Tibial nerve (tissue), 4 donors: ENCODE results near the gene SLC7A5. TPM values are rescaled to one million over a fixed set of nuclear protein-coding genes. Genes with fewer than 3 reads are reported as not detected.

ENCODE experiments used
- DNase-seq, 2 donors: peaks; one replicate each; pipeline ENCODE4 v3.0.0-alpha.2; 2019; ENCODE audit warnings: low spot score in 2 of 2
- H3K27ac ChIP-seq, 4 donors: fragments of 200-600 bp; sonication (generic) in 3 of 4; one replicate each; pipeline ENCODE4 v1.5.1; 2017 to 2019; ENCODE audit warnings: mild to moderate bottlenecking in 1 of 4
- H3K27me3 ChIP-seq, 2 donors: fragments of 200-600 bp; sonication (generic) in 1 of 2; one replicate each; pipeline versions ENCODE4 v1.5.1 to v1.6.0; 2017 to 2019
- H3K36me3 ChIP-seq, 3 donors: fragments of 200-600 bp; sonication (generic); one replicate each; pipeline ENCODE4 v1.5.1; 2018 to 2019
- H3K4me1 ChIP-seq, 4 donors: fragments of 200-600 bp; sonication (generic) in 3 of 4; one replicate each; pipeline ENCODE4 v1.5.1; 2017 to 2019
- H3K4me3 ChIP-seq, 4 donors: fragments of 200-600 bp; sonication (generic) in 3 of 4; one replicate each; pipeline ENCODE4 v1.5.1; 2017 to 2019; ENCODE audit warnings: mild to moderate bottlenecking in 1 of 4, moderate library complexity in 1 of 4
- H3K9me3 ChIP-seq, 4 donors: fragments of 200-600 bp; sonication (generic) in 3 of 4; one replicate each; pipeline ENCODE4 v1.5.1; 2017 to 2019
- CTCF ChIP-seq, 5 experiments: fragments of 200-600 bp in 3 of 5; fragments of 450-650 bp in 2 of 5; sonication (generic) in 3 of 5; IDR thresholded peaks; one replicate each; pipeline ENCODE4 v1.5.1; 2016 to 2019; ENCODE audit warnings: antibody characterized with exemption in 5 of 5, mild to moderate bottlenecking in 3 of 5, moderate library complexity in 2 of 5
- EP300 ChIP-seq, 2 donors: sonication (generic); formaldehyde crosslinking; IDR thresholded peaks; one replicate each; pipeline ENCODE4 v1.6.1; 2017; ENCODE audit warnings: antibody characterized with exemption in 2 of 2, mild to moderate bottlenecking in 1 of 2
- POLR2A ChIP-seq, 2 donors: fragments of 450-650 bp; IDR thresholded peaks; one replicate each; pipeline ENCODE4 v1.6.1; 2017; ENCODE audit warnings: antibody characterized with exemption in 2 of 2, mild to moderate bottlenecking in 2 of 2, moderate library complexity in 2 of 2
- WGBS, 2 donors: methylation state at CpG; one replicate each; pipeline ENCODE4 v1.1.5; 2018; 5-methylcytosine and 5-hydroxymethylcytosine counted together
- total RNA-seq, 4 donors: library from RNA; depleted of rRNA; stranded (reverse); fragments of >200 nt; gene quantifications; one replicate each; pipeline ENCODE4 v1.1.0, GENCODE V29; 2016

The SLC7A5 gene
- total RNA-seq, 4 donors from 2014 or later: 5.5 to 6.6 (median 6.0) TPM

GRCh38 chr16:87844120-87844733 is 25.1 kb downstream of the SLC7A5 start:
- Histone ChIP-seq H3K27ac (peak overlapping the region in 3 of 4 donors; percentile 1 to 90 (median 28)), H3K27me3 (no peaks in the 10 kb centered on the region), H3K4me1 (peaks cover 0 to 53% (median 18%) of the 10 kb centered on the region in 4 donors), H3K36me3 (peaks cover 0 to 3% (median 0%) of the 10 kb centered on the region in 3 donors), H3K4me3 (no peak overlapping the region), H3K9me3 (no peaks in the 10 kb centered on the region)
- 66 to 69% methylated on average over 24 to 27 of the region's 30 CpGs for WGBS, 2 donors
- DNase-seq: no peak
- TF ChIP-seq EP300 (IDR thresholded peaks at IDR 0.05) (peak in 1 of 2 donors; percentile 5), POLR2A (IDR thresholded peaks at IDR 0.05) (no peak)

DNA sequence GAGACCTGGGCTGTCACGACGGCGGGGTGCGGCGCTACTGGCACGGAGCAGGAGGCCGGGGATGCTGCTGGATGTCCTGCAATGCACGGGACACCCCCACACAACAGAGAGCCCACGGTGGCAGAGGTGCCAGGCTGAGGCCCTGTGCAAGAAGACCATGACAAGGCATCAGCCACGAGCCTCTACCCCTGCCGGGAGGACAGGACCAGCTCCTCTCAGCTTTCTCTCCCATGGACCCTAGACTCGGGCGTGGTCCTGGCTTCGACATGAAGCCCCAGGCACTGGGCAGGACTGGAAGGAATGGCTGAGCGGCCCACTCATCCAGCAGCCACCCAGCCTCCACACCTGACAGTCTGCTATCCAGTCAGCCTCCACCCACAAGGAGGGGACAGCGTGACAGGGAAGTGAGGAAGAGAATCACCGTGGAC is 25.6 kb downstream of the SLC7A5 start:
- peaks cover 0 to 48% (median 14%) of the 10 kb centered on the region in 4 donors for H3K4me1 ChIP-seq
- no peak overlapping the region for H3K4me3 ChIP-seq
- no peak for DNase-seq
- no peak for TF ChIP-seq POLR2A (IDR thresholded peaks at IDR 0.05)
- no peak for TF ChIP-seq EP300 (IDR thresholded peaks at IDR 0.05)
- no peak for TF ChIP-seq CTCF (IDR thresholded peaks at IDR 0.05)
- H3K9me3 ChIP-seq: no peaks in the 10 kb centered on the region
- H3K36me3 ChIP-seq: peaks cover 0 to 8% (median 0%) of the 10 kb centered on the region in 3 donors
- H3K27ac ChIP-seq: peak overlapping the region in 2 of 4 donors; percentile 1 to 90
- WGBS, 2 donors: 89 to 90% methylated on average over 10 to 16 of the region's 17 CpGs
- H3K27me3 ChIP-seq: no peaks in the 10 kb centered on the region

- 80% methylated on average over 15 to 16 of the region's 17 CpGs for WGBS, 2 donors
Measured at GRCh38 chr16:87842209-87842869, 27.0 kb downstream of the SLC7A5 start.

DNA sequence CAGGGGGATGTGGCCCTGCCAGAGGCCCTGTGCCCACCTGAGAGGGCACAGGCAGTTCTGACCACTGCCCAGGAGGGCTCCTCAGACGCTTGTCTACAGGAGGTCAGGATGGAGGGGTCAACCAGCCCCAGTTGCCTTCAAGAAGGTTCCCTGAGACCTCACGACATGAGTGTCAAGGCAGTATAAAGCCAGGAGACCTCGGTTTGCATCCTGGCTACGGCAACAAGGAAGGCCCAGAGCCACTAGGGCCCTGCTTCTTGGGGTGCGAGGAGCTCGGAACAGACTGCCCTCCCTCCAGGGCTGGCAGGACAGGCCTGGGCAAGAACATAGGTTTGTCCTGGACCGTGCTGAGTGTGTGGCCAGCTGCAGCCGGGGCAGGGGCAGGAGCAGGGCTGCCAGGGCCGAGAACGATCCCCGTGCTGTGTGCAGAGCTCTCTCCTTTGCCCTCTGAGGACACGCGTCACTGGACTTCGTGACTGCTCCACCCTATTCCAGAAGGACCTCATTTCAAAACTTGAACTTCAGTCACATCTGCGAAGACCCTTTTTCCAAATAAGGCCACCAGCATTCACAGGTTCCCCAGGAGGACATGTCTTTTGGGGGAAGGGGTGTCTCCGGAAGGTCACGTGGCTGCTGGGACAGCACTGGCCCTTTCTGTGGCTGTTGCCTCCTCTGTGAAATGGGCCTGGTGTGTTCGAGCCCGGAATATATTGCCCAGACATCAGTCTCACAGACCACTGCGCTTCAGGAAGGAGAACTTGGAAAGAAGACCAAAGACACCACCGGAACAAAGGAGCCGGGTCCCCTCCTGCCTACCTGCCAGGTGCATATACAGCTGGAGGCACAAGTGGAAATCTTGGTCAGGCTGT is 27.7 kb downstream of the SLC7A5 start:
- DNase-seq: no peak
- Histone ChIP-seq H3K36me3 (peaks cover 0 to 29% (median 0%) of the 10 kb centered on the region in 3 donors), H3K27ac (peak overlapping the region in 2 of 4 donors; percentile 17 to 90), H3K9me3 (no peaks in the 10 kb centered on the region), H3K4me1 (peaks cover 0 to 30% (median 2%) of the 10 kb centered on the region in 4 donors), H3K27me3 (no peaks in the 10 kb centered on the region), H3K4me3 (no peak overlapping the region)
- whole genome bisulfite sequencing, 2 donors: 90 to 93% methylated on average over 19 to 22 of the region's 22 CpGs
- TF ChIP-seq EP300 (IDR thresholded peaks at IDR 0.05) (no peak), POLR2A (IDR thresholded peaks at IDR 0.05) (no peak), CTCF (IDR thresholded peaks at IDR 0.05) (no peak)

More at GRCh38 chr16:87842209-87842869, 27.0 kb downstream of the SLC7A5 start:
- no peaks in the 10 kb centered on the region for H3K9me3 ChIP-seq
- TF ChIP-seq POLR2A (IDR thresholded peaks at IDR 0.05) (no peak), CTCF (IDR thresholded peaks at IDR 0.05) (no peak), EP300 (IDR thresholded peaks at IDR 0.05) (no peak)
- peaks cover 0 to 38% (median 5%) of the 10 kb centered on the region in 4 donors for H3K4me1 ChIP-seq
- DNase-seq: no peak
- H3K27me3 ChIP-seq: no peaks in the 10 kb centered on the region
- peaks cover 0 to 21% (median 0%) of the 10 kb centered on the region in 3 donors for H3K36me3 ChIP-seq
- H3K27ac ChIP-seq: peak overlapping the region in 3 of 4 donors; percentile 17 to 90 (median 48)
- no peak overlapping the region for H3K4me3 ChIP-seq

DNA sequence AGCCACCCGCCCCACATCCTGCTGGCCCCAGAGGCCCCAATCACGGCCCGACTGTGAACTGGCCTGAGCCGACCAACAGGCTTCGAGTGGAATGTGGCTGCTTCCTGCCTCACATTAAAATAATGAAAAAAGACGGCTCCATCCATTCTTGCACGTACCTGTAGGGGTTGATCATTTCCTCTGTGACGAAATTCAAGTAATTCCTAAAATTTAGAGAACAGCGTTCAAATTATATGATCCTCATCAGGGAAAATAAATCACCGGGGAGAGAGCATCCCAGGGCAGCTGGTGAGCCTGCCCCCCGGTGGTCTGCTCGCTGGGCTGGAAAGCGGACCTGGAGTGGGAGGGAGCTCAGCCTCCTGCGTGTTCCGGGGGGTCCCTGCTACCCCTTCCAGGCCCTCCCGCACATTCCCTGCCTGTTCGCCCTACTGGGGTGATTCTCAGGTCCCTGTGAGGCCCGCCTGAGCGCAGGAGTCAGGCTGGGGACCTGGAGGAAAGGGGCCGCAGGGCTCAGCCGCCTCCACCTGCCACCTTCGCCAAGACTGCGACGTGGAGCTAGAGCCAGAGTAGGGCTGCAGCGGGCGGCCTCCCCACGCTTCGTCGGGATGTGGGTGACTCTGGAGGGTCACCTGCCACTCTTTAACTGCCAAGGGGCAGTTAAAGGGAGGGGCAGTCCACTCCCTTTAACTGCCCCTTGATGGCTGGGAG is 28.9 kb downstream of the SLC7A5 start:
- H3K27ac ChIP-seq: peak overlapping the region in 1 of 4 donors; percentile 90
- H3K36me3 ChIP-seq: peaks cover 0 to 41% (median 0%) of the 10 kb centered on the region in 3 donors
- no peak overlapping the region for H3K4me3 ChIP-seq
- WGBS, 2 donors: 86 to 89% methylated on average over 23 to 29 of the region's 29 CpGs
- TF ChIP-seq EP300 (IDR thresholded peaks at IDR 0.05): no peak
- no peak for TF ChIP-seq POLR2A (IDR thresholded peaks at IDR 0.05)
- TF ChIP-seq CTCF (IDR thresholded peaks at IDR 0.05): no peak
- H3K27me3 ChIP-seq: no peaks in the 10 kb centered on the region
- H3K4me1 ChIP-seq: peaks cover 0 to 19% (median 2%) of the 10 kb centered on the region in 4 donors
- H3K9me3 ChIP-seq: no peaks in the 10 kb centered on the region
- DNase-seq: no peak
